GM23338 (cell line): ENCODE data around the gene SMTN. TPM values are rescaled to one million over a fixed set of nuclear protein-coding genes. Genes with fewer than 3 reads are reported as not detected.

Experiments
- ATAC-seq: fragments of 200-7000 bp; cut with Tn5 transposase; 3 replicates; pipeline ENCODE4 v1.9.1; 2020
- DNase-seq: peaks from one replicate; pipeline ENCODE4 v3.0.0-alpha.2; 2015; ENCODE audit warnings: low spot score
- H2AFZ ChIP-seq: fragments of 200-600 bp; sonication (generic); 2 replicates; pipeline ENCODE4 v1.8.0; 2016; ENCODE audit warnings: antibody characterized with exemption, mild to moderate bottlenecking, moderate library complexity
- H3F3A ChIP-seq: fragments of 200-600 bp; sonication (generic); replicated peaks from 2 replicates; pipeline ENCODE4 v1.8.0; 2017; ENCODE audit warnings: antibody characterized with exemption, mixed run types, low read depth
- H3K27ac ChIP-seq: fragments of 200-600 bp; sonication (generic); 2 replicates; pipeline ENCODE4 v1.6.1; 2016; ENCODE audit warnings: low read depth
- H3K27me3 ChIP-seq: fragments of 200-600 bp; sonication (generic); 2 replicates; pipeline ENCODE4 v1.8.0; 2016; ENCODE audit warnings: mild to moderate bottlenecking, mixed run types, moderate library complexity; ENCODE audit not compliant: insufficient read depth
- H3K36me3 ChIP-seq: fragments of 200-600 bp; sonication (generic); 2 replicates; pipeline ENCODE4 v1.8.0; 2016; ENCODE audit warnings: mild to moderate bottlenecking; ENCODE audit not compliant: insufficient read depth
- H3K4me1 ChIP-seq: fragments of 200-600 bp; sonication (generic); 2 replicates; pipeline ENCODE4 v1.8.0; 2016; ENCODE audit warnings: mild to moderate bottlenecking, moderate library complexity; ENCODE audit not compliant: insufficient read depth
- H3K4me2 ChIP-seq: fragments of 200-600 bp; sonication (generic); 2 replicates; pipeline ENCODE4 v1.7.1; 2017; ENCODE audit warnings: mixed run types
- H3K4me3 ChIP-seq: fragments of 200-600 bp; sonication (generic); 2 replicates; pipeline ENCODE4 v1.6.1; 2016; ENCODE audit warnings: mixed run types
- H3K79me2 ChIP-seq: fragments of 200-600 bp; sonication (generic); replicated peaks from 2 replicates; pipeline ENCODE4 v1.8.0; 2017; ENCODE audit warnings: mild to moderate bottlenecking; ENCODE audit not compliant: insufficient read depth
- H3K9me2 ChIP-seq: fragments of 200-600 bp; sonication (generic); 2 replicates; pipeline ENCODE4 v1.8.0; 2017; ENCODE audit not compliant: insufficient read depth
- H4K20me1 ChIP-seq: fragments of 200-600 bp; sonication (generic); replicated peaks from 2 replicates; pipeline ENCODE4 v1.8.0; 2017; ENCODE audit warnings: mild to moderate bottlenecking; ENCODE audit not compliant: insufficient read depth
- H3K27ac Mint-ChIP-seq: 2 replicates; pipeline ENCODE4 v1.8.0; 2020; ENCODE audit warnings: inconsistent platforms, mild to moderate bottlenecking, moderate library complexity, mixed read lengths
- H3K27me3 Mint-ChIP-seq: 3 replicates; pipeline ENCODE4 v1.8.0; 2022; ENCODE audit warnings: low read depth, mild to moderate bottlenecking, moderate library complexity, mixed read lengths, inconsistent platforms; ENCODE audit not compliant: insufficient read depth, poor library complexity
- H3K36me3 Mint-ChIP-seq: 3 replicates; pipeline ENCODE4 v1.8.0; 2021; ENCODE audit warnings: low read depth, mild to moderate bottlenecking, inconsistent platforms, moderate library complexity, mixed read lengths
- H3K4me1 Mint-ChIP-seq: 3 replicates; pipeline ENCODE4 v1.8.0; 2020; ENCODE audit warnings: mild to moderate bottlenecking, inconsistent platforms, mixed read lengths
- H3K4me3 Mint-ChIP-seq: 3 replicates; pipeline ENCODE4 v1.8.0; 2021; ENCODE audit warnings: moderate library complexity, mild to moderate bottlenecking, inconsistent platforms, mixed read lengths
- H3K9me3 Mint-ChIP-seq: 3 replicates; pipeline ENCODE4 v1.8.0; 2020; ENCODE audit warnings: moderate library complexity, mild to moderate bottlenecking, inconsistent platforms, mixed read lengths
- CREB1 ChIP-seq: fragments of 250-450 bp; sonication (Bioruptor Pico); IDR thresholded peaks from 2 replicates; pipeline ENCODE4 v1.5.0; 2020; ENCODE audit warnings: low read depth, mild to moderate bottlenecking, moderate library complexity
- ETS1 ChIP-seq: IDR thresholded peaks from 2 replicates; pipeline ENCODE4 v1.6.1; 2016; ENCODE audit warnings: antibody characterized with exemption
- EZH2 ChIP-seq: fragments of 200-600 bp; sonication (generic); IDR thresholded peaks from one replicate; pipeline ENCODE4 v1.8.0; 2017; ENCODE audit warnings: antibody characterized with exemption, mild to moderate bottlenecking, low read depth; ENCODE audit not compliant: unreplicated experiment
- POLR2AphosphoS5 ChIP-seq: IDR thresholded peaks from 2 replicates; pipeline ENCODE4 v1.6.1; 2016; ENCODE audit warnings: antibody characterized with exemption, low read depth
- STAT1 ChIP-seq: IDR thresholded peaks from one replicate; pipeline ENCODE4 v1.6.1; 2016; ENCODE audit warnings: antibody characterized with exemption; ENCODE audit not compliant: unreplicated experiment
- polyA plus RNA-seq: library from polyadenylated mRNA; unstranded; fragments of >200 nt; fragmentation: Nextera tagmentation; extraction: Ambion mirVana; gene quantifications from 2 replicates; pipeline ENCODE4 v1.2.1, GENCODE V29; 2016
- total RNA-seq: library from RNA; depleted of rRNA; stranded (reverse); fragments of >200 nt; shearing (Covaris generic); gene quantifications from 2 replicates; pipeline ENCODE4 v1.2.3, GENCODE V29; 2014; rRNA removed
- TF ChIP-seq, protein P1 (sequence below), 2 experiments: fragments of 200-600 bp in 1 of 2; sonication (generic) in 1 of 2; conservative IDR thresholded peaks; 2 replicates each; pipeline versions ENCODE4 v1.5.1 to v1.6.1; 2016 to 2017; ENCODE audit warnings: antibody characterized with exemption in 2 of 2, low read depth in 2 of 2, mild to moderate bottlenecking in 2 of 2, moderate library complexity in 1 of 2
- TF ChIP-seq, protein P2 (sequence below): IDR thresholded peaks from one replicate; pipeline ENCODE4 v1.6.1; 2018; ENCODE audit warnings: antibody characterized with exemption; ENCODE audit not compliant: unreplicated experiment

The SMTN gene
- total and polyA plus RNA-seq, 2 experiments from 2014 or later: 27.4 to 32.2 TPM

DNA sequence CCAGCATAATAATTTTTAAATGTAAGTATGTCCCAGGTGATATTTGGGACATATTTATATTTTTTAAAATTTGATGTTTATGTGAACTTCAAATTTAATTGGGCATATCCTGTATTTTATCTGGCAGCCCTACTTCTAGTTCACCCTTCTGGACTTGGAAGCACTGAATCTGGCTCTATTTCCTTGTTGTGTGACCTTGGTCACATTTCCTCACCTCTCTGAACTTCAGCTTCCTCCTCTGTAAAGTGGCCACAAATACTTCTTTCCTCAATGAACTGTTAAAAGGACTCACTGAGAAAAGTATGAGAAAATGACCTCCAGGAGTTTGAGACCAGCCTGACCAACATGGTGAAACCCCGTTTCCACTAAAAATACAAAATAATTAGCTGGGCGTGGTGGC is 70.8 kb downstream of the SMTN start (continued):
- no peak for TF ChIP-seq EZH2
- TF ChIP-seq STAT1: no peak
- TF ChIP-seq, protein P1, sequence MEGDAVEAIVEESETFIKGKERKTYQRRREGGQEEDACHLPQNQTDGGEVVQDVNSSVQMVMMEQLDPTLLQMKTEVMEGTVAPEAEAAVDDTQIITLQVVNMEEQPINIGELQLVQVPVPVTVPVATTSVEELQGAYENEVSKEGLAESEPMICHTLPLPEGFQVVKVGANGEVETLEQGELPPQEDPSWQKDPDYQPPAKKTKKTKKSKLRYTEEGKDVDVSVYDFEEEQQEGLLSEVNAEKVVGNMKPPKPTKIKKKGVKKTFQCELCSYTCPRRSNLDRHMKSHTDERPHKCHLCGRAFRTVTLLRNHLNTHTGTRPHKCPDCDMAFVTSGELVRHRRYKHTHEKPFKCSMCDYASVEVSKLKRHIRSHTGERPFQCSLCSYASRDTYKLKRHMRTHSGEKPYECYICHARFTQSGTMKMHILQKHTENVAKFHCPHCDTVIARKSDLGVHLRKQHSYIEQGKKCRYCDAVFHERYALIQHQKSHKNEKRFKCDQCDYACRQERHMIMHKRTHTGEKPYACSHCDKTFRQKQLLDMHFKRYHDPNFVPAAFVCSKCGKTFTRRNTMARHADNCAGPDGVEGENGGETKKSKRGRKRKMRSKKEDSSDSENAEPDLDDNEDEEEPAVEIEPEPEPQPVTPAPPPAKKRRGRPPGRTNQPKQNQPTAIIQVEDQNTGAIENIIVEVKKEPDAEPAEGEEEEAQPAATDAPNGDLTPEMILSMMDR (conservative IDR thresholded peaks at IDR 0.05; ENCODE audit: low read depth in 2 of 2): no peak
- no peak for TF ChIP-seq POLR2AphosphoS5
- TF ChIP-seq, protein P2, sequence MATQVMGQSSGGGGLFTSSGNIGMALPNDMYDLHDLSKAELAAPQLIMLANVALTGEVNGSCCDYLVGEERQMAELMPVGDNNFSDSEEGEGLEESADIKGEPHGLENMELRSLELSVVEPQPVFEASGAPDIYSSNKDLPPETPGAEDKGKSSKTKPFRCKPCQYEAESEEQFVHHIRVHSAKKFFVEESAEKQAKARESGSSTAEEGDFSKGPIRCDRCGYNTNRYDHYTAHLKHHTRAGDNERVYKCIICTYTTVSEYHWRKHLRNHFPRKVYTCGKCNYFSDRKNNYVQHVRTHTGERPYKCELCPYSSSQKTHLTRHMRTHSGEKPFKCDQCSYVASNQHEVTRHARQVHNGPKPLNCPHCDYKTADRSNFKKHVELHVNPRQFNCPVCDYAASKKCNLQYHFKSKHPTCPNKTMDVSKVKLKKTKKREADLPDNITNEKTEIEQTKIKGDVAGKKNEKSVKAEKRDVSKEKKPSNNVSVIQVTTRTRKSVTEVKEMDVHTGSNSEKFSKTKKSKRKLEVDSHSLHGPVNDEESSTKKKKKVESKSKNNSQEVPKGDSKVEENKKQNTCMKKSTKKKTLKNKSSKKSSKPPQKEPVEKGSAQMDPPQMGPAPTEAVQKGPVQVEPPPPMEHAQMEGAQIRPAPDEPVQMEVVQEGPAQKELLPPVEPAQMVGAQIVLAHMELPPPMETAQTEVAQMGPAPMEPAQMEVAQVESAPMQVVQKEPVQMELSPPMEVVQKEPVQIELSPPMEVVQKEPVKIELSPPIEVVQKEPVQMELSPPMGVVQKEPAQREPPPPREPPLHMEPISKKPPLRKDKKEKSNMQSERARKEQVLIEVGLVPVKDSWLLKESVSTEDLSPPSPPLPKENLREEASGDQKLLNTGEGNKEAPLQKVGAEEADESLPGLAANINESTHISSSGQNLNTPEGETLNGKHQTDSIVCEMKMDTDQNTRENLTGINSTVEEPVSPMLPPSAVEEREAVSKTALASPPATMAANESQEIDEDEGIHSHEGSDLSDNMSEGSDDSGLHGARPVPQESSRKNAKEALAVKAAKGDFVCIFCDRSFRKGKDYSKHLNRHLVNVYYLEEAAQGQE: no peak
- no peak for TF ChIP-seq CREB1
- TF ChIP-seq ETS1: no peak

DNA sequence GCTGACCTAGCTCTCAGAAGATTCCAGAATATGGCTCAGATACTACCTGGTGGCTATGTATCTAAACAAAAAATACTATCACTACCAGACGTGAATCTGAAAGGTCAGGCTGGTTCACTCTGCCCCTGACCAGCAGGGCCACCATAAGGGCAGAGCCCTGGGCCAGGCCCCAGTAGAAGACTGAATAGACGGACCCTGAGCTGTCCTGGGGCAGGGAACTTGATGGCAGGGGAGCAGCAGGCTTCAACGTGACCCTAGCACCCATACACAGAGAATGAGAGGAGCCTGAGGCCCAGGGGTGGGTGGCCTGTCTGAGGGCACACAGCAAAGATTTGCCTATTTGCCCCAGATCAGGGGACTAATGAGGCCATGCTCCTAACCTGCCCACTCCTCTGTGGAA is 72.2 kb downstream of the SMTN start:
- H3K36me3 ChIP-seq: no peaks in the 10 kb centered on the region
- no peak overlapping the region for H3K27ac ChIP-seq
- H2AFZ ChIP-seq: no peak overlapping the region
- H3K79me2 ChIP-seq: no peaks in the 10 kb centered on the region
- DNase-seq: no peak
- H3K4me3 Mint-ChIP-seq: no peak overlapping the region
- ATAC-seq: no peak
- H3K9me2 ChIP-seq: no peaks in the 10 kb centered on the region
- H3K4me3 ChIP-seq: no peak overlapping the region
- peaks cover 3% of the 10 kb centered on the region for H3K27me3 Mint-ChIP-seq
- no peak overlapping the region for H3K27ac Mint-ChIP-seq
- no peaks in the 10 kb centered on the region for H3K4me1 ChIP-seq
- H4K20me1 ChIP-seq: no peaks in the 10 kb centered on the region
- H3K9me3 Mint-ChIP-seq: peaks cover 3% of the 10 kb centered on the region; the same call in 1 of the 3 replicates
- no peaks in the 10 kb centered on the region for H3F3A ChIP-seq
- no peaks in the 10 kb centered on the region for H3K4me1 Mint-ChIP-seq
- peaks cover 16% of the 10 kb centered on the region for H3K27me3 ChIP-seq
- H3K36me3 Mint-ChIP-seq: no peaks in the 10 kb centered on the region
- no peak overlapping the region for H3K4me2 ChIP-seq
- no peak for TF ChIP-seq EZH2

Other genes starting within 250 kb of the SMTN start
- 63.3 and 63.8 TPM in 2 replicates for gene MORC2, start 112.5 kb upstream of the SMTN start, total RNA-seq
- 33.1 and 36.0 TPM in 2 replicates for gene MORC2, start 112.5 kb upstream of the SMTN start, polyA plus RNA-seq
- 125 and 137 TPM in 2 replicates for gene TUG1, start 112.1 kb upstream of the SMTN start, total RNA-seq
- gene TUG1, start 112.1 kb upstream of the SMTN start, polyA plus RNA-seq: 45.1 and 58.3 TPM in 2 replicates
- 44.9 and 67.6 TPM in 2 replicates for gene SELENOM, start 26.2 kb downstream of the SMTN start, total RNA-seq
- gene SELENOM, start 26.2 kb downstream of the SMTN start, polyA plus RNA-seq: 49.7 and 50.8 TPM in 2 replicates
- 11.2 and 14.5 TPM in 2 replicates for gene INPP5J, start 41.6 kb downstream of the SMTN start, total RNA-seq
- gene INPP5J, start 41.6 kb downstream of the SMTN start, polyA plus RNA-seq: 4.8 and 5.3 TPM in 2 replicates
- gene PLA2G3, start 59.2 kb downstream of the SMTN start, total RNA-seq: 31.0 and 34.5 TPM in 2 replicates
- 15.3 and 18.0 TPM in 2 replicates for gene PLA2G3, start 59.2 kb downstream of the SMTN start, polyA plus RNA-seq
- gene RNF185, start 78.9 kb downstream of the SMTN start, total RNA-seq: 13.6 and 15.5 TPM in 2 replicates
- 6.8 and 7.6 TPM in 2 replicates for gene RNF185, start 78.9 kb downstream of the SMTN start, polyA plus RNA-seq
- 35.5 and 39.8 TPM in 2 replicates for gene LIMK2, start 131.0 kb downstream of the SMTN start, total RNA-seq
- 12.5 and 14.9 TPM in 2 replicates for gene LIMK2, start 131.0 kb downstream of the SMTN start, polyA plus RNA-seq
- 1.6 and 2.2 TPM in 2 replicates for gene PIK3IP1, start 211.2 kb downstream of the SMTN start, total RNA-seq
- 1.1 and 1.5 TPM in 2 replicates for gene PIK3IP1, start 211.2 kb downstream of the SMTN start, polyA plus RNA-seq